GM12801 (cell line): Measurements from ENCODE around the gene TTC39B.

Source experiments
- TF ChIP-seq, protein P1 (sequence below): IDR thresholded peaks from one replicate; pipeline ENCODE4 v1.5.1; 2011; ENCODE audit warnings: control low read depth; ENCODE audit not compliant: insufficient read length; ENCODE audit errors: extremely low read depth

The TTC39B gene

DNA sequence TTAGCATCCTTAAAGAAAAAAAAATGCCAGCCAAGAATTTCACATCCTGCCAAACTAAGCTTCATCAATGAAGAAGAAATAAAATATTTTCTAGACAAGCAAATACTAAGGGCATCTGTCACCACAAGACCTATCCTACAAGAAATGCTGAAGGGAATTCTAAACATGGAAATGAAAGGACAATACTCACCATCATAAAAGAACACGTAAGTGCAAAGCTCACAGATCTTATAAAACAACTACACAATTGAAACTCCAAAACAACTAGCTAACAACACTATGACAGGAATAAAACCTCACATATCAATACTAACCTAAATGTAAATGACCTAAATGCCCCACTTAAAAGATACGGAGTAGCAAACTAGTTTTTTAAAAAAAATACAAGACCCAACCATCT, 71.4 kb downstream of the TTC39B start:
- TF ChIP-seq, protein P1, sequence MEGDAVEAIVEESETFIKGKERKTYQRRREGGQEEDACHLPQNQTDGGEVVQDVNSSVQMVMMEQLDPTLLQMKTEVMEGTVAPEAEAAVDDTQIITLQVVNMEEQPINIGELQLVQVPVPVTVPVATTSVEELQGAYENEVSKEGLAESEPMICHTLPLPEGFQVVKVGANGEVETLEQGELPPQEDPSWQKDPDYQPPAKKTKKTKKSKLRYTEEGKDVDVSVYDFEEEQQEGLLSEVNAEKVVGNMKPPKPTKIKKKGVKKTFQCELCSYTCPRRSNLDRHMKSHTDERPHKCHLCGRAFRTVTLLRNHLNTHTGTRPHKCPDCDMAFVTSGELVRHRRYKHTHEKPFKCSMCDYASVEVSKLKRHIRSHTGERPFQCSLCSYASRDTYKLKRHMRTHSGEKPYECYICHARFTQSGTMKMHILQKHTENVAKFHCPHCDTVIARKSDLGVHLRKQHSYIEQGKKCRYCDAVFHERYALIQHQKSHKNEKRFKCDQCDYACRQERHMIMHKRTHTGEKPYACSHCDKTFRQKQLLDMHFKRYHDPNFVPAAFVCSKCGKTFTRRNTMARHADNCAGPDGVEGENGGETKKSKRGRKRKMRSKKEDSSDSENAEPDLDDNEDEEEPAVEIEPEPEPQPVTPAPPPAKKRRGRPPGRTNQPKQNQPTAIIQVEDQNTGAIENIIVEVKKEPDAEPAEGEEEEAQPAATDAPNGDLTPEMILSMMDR: no peak

DNA sequence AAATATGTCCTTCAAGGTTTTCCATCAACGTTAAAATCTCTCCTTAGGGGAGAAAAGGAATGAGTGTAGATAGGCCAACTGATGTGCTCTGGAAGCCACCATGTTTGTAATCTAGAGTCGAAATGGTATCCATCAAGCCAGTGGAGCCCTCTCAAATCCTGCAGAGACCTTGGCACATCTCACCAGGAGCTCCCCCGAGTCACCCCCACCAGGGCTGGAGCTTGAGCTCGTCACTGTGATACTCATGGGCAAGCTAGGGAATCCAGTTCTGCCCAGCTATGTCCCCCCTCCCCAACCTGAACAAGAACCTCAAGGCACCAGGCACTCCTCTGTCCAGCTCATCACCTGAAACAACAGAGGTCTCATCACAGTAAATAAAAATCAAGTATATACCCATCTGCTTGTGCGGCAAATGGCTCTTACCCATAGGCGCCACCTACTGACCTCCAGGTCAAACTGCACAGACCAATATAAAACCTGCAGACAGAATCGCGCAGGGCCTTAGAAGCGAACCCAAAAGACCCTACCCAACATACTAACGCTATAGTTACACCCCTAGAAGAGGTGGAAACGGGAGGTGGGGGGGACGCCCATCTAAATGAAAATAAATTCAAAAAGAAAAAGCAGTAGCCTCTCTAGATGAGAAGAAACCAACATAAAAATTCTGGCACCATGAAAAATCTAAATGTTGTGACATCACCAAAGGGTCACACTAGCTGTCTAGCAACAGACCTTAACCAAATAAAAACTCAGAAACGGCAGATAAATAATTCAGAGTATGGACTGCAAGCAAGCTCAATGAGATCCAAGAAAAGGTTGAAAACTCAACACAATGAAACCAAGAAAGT, 75.0 kb downstream of the TTC39B start:
- TF ChIP-seq, protein P1: no peak

- TF ChIP-seq, protein P1: no peak
Measured at GRCh38 chr9:15229409-15229808, 77.6 kb downstream of the TTC39B start.

- TF ChIP-seq, protein P1: no peak
Measured at GRCh38 chr9:15227491-15227890, 79.5 kb downstream of the TTC39B start.

GRCh38 chr9:15225564-15226126, 81.4 kb downstream of the TTC39B start:
- TF ChIP-seq, protein P1: no peak

DNA sequence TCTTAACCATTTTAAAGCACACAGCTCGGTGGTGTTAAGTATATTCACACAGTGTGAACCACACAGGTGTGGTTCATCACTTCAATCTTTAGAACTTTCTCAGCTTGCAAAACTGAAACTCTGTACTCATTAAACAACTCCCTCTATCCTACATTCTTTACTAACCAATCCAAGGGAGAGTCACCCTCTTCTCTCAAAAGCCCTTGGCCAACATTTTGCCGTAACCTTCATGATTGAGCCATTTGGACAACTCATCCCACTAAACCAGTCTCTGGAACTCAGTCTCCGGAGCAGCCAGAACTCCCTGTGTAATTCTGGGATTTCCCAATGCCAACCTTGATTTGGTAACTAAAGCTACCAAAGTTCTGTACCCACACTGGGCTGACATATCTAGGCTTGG, 84.7 kb downstream of the TTC39B start:
- TF ChIP-seq, protein P1: no peak

- TF ChIP-seq, protein P1: no peak
Measured at GRCh38 chr9:15221746-15222145, 85.3 kb downstream of the TTC39B start.
